Cortex of kidney (tissue), 1 donor: ENCODE results near the gene DNAAF1.
A peak's percentile ranks its signal among the peaks of the same experiment; 100 is the strongest.
"Not testable (repeated sequence)": the region's sequence is repeated elsewhere in the genome, so short reads cannot be mapped to it uniquely, and the experiment has no call there.

ENCODE experiments used
- DNase-seq: peaks from one replicate; lab custom pipeline; 2025; lab: John Stamatoyannopoulos, UW

Gene DNAAF1

GRCh38 chr16:84184775-84185174 is 39.7 kb downstream of the DNAAF1 start:
- no peak for DNase-seq

DNA sequence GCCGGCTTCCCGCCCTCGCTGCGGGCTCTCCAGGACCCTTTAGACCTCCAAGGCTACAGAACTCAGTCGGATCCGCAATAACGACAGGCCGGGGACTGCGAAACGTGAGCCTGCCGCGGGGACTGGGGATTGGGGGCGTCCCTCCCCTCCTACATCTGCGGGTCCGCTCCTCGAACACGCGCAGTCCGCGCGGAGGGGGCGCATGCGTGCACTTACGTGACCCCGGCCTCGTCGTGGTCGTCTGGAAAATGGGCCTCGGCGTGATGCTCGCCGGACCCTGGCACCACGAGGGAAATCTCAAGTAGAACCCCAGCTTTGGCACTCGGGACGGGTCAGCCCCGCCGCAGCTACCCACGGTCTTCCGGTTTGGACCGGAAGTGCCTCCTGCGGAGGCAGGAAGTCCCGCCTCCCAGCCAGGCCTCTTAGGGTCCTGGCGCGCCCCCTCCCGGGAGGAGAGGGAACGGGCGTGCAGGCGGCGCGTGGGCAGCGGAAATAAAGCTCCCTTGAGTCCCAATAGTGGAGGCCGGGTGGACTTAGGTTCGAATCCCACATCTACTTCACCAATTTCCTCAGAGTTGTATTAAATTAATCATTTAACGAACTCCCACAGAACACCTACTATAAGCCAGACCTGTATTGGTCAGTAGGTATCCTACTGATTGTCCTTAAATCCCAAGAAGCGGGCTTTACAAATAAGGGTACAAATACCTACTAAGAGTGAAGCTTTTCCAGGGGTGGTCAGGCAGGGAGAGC is 41.8 kb downstream of the DNAAF1 start, which contains the start of gene TAF1C:
Gene TAF1C, minus strand, starts transcription at position 373 of the 753 bp plus-strand sequence. CDS start 2,069 bp downstream, outside the sequence.
- DNase-seq = peak; percentile 76

GRCh38 chr16:84190731-84191388 is 45.8 kb downstream of the DNAAF1 start, which contains the start of gene ADAD2:
TSS of gene ADAD2 (plus strand) at chr16:84191157. CDS start at chr16:84191231, 74 bp downstream.
- no peak for DNase-seq

DNA sequence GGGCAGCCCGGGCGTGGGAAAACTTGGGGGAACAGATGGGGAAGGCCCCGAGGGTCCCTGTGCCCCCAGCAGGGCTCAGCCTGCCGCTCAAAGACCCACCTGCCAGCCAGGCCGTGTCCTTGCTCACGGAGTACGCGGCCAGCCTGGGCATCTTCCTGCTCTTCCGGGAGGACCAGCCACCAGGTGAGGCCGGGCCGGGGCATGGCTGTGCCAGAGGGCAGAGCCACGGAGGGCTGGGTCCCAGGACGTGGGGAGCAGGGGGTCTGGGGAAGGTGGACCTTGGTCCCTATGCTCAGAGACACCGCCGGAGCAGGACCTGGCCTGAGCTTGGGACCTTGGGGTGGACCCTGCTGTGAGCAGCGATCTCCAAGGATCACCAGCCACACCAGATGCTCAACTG is 46.4 kb downstream of the DNAAF1 start:
- DNase-seq = no peak

DNA sequence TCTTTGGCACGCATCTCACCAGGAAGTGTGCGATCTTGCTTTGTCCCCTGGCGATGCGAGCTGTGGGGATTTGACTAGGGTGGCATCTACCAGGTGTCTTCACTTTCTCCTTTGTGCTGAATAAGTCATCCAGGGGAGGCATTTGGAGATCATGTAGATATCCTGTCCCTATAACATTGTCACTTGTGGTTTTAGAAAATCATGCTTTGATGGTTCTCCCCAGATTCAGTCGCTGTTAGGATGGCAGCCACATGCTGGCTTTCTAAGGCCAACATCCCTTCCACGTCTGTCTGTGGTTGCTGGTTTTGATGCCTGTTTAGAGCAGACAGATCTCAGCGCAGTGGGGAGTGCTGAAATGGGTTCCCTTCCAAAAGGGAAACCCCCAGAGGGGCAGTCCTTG is 48.4 kb downstream of the DNAAF1 start:
- DNase-seq = no peak

DNA sequence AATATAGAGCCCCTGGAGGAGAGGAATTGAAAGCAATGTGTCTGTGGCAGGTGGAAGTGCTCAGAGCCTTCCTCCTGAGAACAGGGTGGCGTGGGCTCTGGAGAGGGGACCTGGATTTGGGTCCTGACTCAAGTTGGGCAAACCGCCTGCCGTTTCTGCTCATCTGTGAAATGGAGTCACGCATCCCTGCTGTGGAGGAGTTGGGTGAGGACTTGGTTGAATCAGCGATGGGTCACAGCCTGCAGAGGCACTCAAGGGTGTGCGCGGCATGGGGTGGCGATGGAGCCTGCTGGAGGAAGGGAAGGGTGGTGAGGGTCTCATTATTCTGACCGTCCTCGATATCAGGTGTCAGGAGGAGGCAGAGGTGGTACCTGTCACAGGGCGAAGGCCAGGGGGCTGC is 48.9 kb downstream of the DNAAF1 start:
- DNase-seq = no peak

GRCh38 chr16:84194470-84195200 is 49.5 kb downstream of the DNAAF1 start:
- no peak for DNase-seq

- no peak for DNase-seq
Observed at GRCh38 chr16:84195201-84196093, 50.3 kb downstream of the DNAAF1 start.

GRCh38 chr16:84196101-84196500 is 51.0 kb downstream of the DNAAF1 start:
- DNase-seq = no peak

GRCh38 chr16:84196727-84197394 is 51.8 kb downstream of the DNAAF1 start:
- DNase-seq = no peak

DNA sequence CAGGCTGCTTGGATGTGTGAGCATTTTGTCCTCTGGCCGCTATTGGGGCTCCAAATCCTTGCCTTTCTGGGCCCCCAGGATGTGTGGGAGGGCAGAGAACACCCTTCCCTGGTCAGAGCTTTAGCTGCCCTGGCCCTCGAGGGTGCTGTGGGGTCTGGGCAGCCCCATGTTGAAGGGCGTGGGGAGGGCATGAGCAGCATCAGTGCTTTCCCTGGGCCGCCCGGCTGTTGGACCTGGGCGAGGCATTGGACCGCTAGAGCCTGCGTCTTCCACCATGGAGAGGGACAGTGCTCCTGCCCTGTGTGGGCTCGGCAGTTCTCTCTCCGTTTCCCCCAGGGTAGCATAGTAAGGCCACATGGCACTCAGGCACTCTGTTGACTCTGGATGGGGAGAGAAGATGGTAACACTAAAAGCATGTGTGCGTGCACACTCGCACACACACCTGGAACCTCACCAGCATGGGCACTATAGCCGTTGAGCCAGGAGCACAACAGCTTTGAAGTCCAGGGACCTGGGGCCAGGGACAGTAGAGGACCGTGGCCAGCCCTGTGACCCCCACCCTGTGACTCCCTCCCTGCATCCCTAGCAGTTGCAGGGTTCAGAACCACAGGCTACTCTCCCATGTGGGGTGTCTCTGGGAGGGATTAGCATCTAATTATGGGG is 52.5 kb downstream of the DNAAF1 start:
- DNase-seq = no peak

- DNase-seq = no peak
Observed at GRCh38 chr16:84198401-84198800, 53.3 kb downstream of the DNAAF1 start.

DNA sequence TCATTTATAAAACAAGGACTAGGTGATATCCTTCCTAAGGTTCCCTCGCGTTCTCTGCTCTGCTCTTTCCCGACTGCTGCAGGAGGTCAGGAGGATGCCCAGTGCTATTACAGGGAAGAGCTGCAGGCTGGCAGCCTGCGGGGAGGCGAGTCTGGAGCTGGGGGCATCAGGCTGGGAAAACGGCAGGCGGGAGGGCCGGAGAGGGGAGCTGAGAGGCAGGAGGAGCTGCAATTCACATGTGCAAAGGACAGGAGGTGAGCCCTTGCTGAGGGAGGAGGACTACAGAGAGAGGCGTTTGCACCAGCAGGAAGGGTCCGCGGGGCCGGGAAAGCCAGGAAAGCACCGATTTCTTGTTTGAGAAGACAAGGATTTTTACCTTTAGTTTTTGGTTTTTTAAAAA is 54.0 kb downstream of the DNAAF1 start:
- no peak for DNase-seq

GRCh38 chr16:84199861-84200260 is 54.8 kb downstream of the DNAAF1 start:
- DNase-seq = no peak

DNA sequence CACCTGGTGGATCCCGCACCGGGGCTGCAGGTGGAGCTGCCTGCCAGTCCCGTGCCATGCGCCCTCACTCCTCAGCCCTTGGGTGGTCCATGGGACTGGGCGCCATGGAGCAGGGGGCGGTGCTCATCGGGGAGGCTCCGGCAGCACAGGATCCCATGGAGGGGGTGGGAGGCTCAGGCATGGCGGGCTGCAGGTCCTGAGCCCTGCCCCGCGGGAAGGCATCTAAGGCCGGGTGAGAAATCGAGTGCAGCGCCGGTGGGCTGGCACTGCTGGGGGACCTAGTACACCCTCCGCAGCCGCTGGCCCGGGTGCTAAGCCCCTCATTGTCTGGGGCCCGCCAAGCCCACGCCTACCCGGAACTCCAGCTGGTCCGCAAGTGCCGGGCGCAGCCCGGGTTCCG is 59.4 kb downstream of the DNAAF1 start:
- not testable (repeated sequence) for DNase-seq

GRCh38 chr16:84205123-84205522 is 60.0 kb downstream of the DNAAF1 start:
- DNase-seq = not testable (repeated sequence)

- no peak for DNase-seq
Observed at GRCh38 chr16:84205976-84206691, 61.0 kb downstream of the DNAAF1 start.

DNA sequence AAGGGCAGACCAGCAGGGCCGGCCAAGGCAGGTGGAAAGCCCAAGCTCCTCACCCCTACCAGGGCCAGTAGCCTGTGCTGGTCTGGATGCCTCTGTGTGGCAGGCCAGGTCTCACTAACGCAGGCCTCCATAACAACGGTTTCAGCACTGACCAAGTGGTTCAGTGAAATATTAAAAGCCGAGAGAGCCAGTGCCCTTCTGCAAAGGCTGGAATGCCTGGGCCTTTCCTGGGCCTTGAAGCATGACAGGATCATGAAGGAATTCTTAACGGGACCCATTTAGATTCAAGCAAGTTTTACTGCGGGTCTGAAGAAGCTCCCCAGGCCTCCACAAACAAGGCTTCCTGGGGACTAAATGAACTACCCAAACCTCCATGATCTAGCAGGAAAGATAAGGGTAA is 62.1 kb downstream of the DNAAF1 start:
- no peak for DNase-seq

GRCh38 chr16:84207879-84208278 is 62.8 kb downstream of the DNAAF1 start:
- no peak for DNase-seq

GRCh38 chr16:84209989-84210388 is 64.9 kb downstream of the DNAAF1 start:
- DNase-seq = no peak
